Sigmoid colon (tissue), 4 donors: ENCODE data around the gene TCF7L2.

ENCODE experiments used
- CTCF ChIP-seq, 4 experiments: fragments of 450-650 bp in 3 of 4; fragments of 200-600 bp in 1 of 4; IDR thresholded peaks; one replicate each; pipeline ENCODE4 v1.5.1; 2016 to 2019; ENCODE audit warnings: antibody characterized with exemption in 4 of 4, mild to moderate bottlenecking in 3 of 4, moderate library complexity in 2 of 4
- EP300 ChIP-seq, 4 donors: sonication (generic); formaldehyde crosslinking; IDR thresholded peaks; one replicate each; pipeline ENCODE4 v1.6.1; 2017; ENCODE audit warnings: antibody characterized with exemption in 4 of 4
- POLR2AphosphoS5 ChIP-seq, 4 donors: sonication (generic); formaldehyde crosslinking; IDR thresholded peaks; one replicate each; pipeline ENCODE4 v1.6.1; 2017; ENCODE audit warnings: antibody characterized with exemption in 4 of 4

- TF ChIP-seq POLR2AphosphoS5 (IDR thresholded peaks at IDR 0.05) (no peak), CTCF (IDR thresholded peaks at IDR 0.05) (no peak), EP300 (IDR thresholded peaks at IDR 0.05) (no peak)
Observed at GRCh38 chr10:112970021-112970420, 20.0 kb downstream of the TCF7L2 start.
